ENCODE data around the gene MYCBPAP. TPM values are rescaled to one million over a fixed set of nuclear protein-coding genes. Genes with fewer than 3 reads are reported as not detected.
"Not testable (repeated sequence)": the region's sequence is repeated elsewhere in the genome, so short reads cannot be mapped to it uniquely, and the experiment has no call there.

MYCBPAP gene
- total and polyA plus RNA-seq, 2 donors (not counting 1 experiment from before 2014, with no cell fraction given): 0.16 to 3.0 TPM

DNA sequence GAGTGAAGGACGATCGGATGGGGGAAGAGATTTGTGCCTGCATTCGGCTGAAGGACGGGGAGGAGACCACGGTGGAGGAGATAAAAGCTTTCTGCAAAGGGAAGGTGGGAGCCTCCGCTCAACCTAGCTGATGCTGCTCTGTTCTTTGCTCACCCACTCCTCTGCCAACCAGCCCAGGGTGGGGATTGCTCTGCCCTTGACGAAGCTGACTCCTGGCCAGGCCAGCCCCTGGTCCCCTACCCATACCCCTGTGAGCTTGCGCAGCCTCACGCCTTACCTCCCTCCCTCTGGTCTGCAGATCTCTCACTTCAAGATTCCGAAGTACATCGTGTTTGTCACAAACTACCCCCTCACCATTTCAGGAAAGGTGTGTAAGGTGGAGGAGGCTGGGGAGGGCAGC is 34.3 kb upstream of the MYCBPAP start:
- DNase-seq (ENCODE audit: low read depth in 2 of 2): no peak
- Histone ChIP-seq H3K4me3 (replicated peaks in 1 of 4; ENCODE audit: control extremely low read depth in 1 of 4, insufficient read depth in 1 of 4, low read depth in 3 of 4, low read length in 4 of 4) (no peak overlapping the region), H3K4me2 (ENCODE audit: extremely low read depth, insufficient read depth, low read length) (no peak overlapping the region)

DNA sequence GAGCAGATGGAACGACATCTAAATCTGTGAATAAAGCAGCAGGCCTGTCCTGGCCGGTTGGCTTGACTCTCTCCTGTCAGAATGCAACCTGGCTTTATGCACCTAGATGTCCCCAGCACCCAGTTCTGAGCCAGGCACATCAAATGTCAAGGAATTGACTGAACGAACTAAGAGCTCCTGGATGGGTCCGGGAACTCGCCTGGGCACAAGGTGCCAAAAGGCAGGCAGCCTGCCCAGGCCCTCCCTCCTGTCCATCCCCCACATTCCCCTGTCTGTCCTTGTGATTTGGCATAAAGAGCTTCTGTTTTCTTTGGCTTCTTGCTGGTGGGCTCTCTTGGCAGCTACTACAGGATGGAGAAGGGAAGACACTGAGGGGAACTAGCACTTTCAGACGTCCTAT is 33.7 kb upstream of the MYCBPAP start:
- TF ChIP-seq EZH2 (IDR thresholded peaks at IDR 0.05; ENCODE audit: low read length, missing control alignments): no peak
- TF ChIP-seq, protein P1, sequence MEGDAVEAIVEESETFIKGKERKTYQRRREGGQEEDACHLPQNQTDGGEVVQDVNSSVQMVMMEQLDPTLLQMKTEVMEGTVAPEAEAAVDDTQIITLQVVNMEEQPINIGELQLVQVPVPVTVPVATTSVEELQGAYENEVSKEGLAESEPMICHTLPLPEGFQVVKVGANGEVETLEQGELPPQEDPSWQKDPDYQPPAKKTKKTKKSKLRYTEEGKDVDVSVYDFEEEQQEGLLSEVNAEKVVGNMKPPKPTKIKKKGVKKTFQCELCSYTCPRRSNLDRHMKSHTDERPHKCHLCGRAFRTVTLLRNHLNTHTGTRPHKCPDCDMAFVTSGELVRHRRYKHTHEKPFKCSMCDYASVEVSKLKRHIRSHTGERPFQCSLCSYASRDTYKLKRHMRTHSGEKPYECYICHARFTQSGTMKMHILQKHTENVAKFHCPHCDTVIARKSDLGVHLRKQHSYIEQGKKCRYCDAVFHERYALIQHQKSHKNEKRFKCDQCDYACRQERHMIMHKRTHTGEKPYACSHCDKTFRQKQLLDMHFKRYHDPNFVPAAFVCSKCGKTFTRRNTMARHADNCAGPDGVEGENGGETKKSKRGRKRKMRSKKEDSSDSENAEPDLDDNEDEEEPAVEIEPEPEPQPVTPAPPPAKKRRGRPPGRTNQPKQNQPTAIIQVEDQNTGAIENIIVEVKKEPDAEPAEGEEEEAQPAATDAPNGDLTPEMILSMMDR (conservative IDR thresholded peaks at IDR 0.05 in 1 of 2, IDR thresholded peaks at IDR 0.05 in 1 of 2; ENCODE audit: low read depth in 1 of 2, low read length in 2 of 2): no peak
- Histone ChIP-seq H3K27me3 (ENCODE audit: control insufficient read depth, insufficient read depth, low read length) (peaks cover 3% of the 10 kb centered on the region), H4K20me1 (ENCODE audit: control insufficient read depth, extremely low read depth, insufficient read depth, low read length) (no peaks in the 10 kb centered on the region), H3K4me3 (replicated peaks in 1 of 4; ENCODE audit: control extremely low read depth in 1 of 4, insufficient read depth in 1 of 4, low read depth in 3 of 4, low read length in 4 of 4) (no peak overlapping the region), H3K79me2 (ENCODE audit: control insufficient read depth, insufficient read depth, low read length) (no peaks in the 10 kb centered on the region), H3K4me1 (ENCODE audit: control insufficient read depth, extremely low read depth, insufficient read depth, low read length) (peaks cover under 1% of the 10 kb centered on the region), H3K36me3 (ENCODE audit: control insufficient read depth, insufficient read depth, low read length) (no peaks in the 10 kb centered on the region), H3K4me2 (ENCODE audit: extremely low read depth, insufficient read depth, low read length) (no peak overlapping the region), H3K9me3 (ENCODE audit: control insufficient read depth, insufficient read depth, low read depth, low read length) (no peaks in the 10 kb centered on the region), H3K9ac (ENCODE audit: insufficient read depth, low read length) (no peak overlapping the region), H2AFZ (ENCODE audit: low read length) (no peak overlapping the region), H3K27ac (ENCODE audit: insufficient read depth, low read length) (no peak overlapping the region)
- DNase-seq (ENCODE audit: low read depth in 2 of 2): no peak

More for the DNA sequence above, 34.3 kb upstream of the MYCBPAP start:
- H3K9ac ChIP-seq (ENCODE audit: insufficient read depth, low read length): no peak overlapping the region
- no peaks in the 10 kb centered on the region for H4K20me1 ChIP-seq (ENCODE audit: control insufficient read depth, extremely low read depth, insufficient read depth, low read length)
- H3K27ac ChIP-seq (ENCODE audit: insufficient read depth, low read length): no peak overlapping the region
- H2AFZ ChIP-seq (ENCODE audit: low read length): no peak overlapping the region
- no peaks in the 10 kb centered on the region for H3K79me2 ChIP-seq (ENCODE audit: control insufficient read depth, insufficient read depth, low read length)
- TF ChIP-seq, protein P1 (conservative IDR thresholded peaks at IDR 0.05 in 1 of 2, IDR thresholded peaks at IDR 0.05 in 1 of 2; ENCODE audit: low read depth in 1 of 2, low read length in 2 of 2): no peak
- TF ChIP-seq EZH2 (IDR thresholded peaks at IDR 0.05; ENCODE audit: low read length, missing control alignments): no peak
- no peaks in the 10 kb centered on the region for H3K4me1 ChIP-seq (ENCODE audit: control insufficient read depth, extremely low read depth, insufficient read depth, low read length)
- no peaks in the 10 kb centered on the region for H3K36me3 ChIP-seq (ENCODE audit: control insufficient read depth, insufficient read depth, low read length)
- H3K9me3 ChIP-seq (ENCODE audit: control insufficient read depth, insufficient read depth, low read depth, low read length): no peaks in the 10 kb centered on the region
- H3K27me3 ChIP-seq (ENCODE audit: control insufficient read depth, insufficient read depth, low read length): peaks cover 7% of the 10 kb centered on the region

DNA sequence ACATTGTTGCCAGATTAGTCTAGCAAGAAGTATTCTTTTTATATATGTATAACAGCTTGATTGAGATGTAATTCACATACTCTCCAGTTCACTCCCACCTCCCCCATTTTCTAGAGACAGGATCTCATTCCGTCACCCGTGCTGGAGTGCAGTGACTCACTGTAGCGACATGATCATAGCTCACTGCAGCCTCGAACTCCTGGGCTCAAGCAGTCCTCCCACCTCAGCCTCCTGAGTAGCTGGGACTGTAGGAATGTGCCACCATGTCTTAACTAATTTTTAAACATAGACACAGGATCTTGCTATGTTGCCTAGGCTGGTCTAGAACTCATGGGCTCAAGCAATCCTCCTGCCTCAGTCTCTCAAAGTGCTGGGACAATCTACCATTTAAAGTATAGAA is 32.9 kb upstream of the MYCBPAP start:
- Histone ChIP-seq H3K9ac (ENCODE audit: insufficient read depth, low read length) (no peak overlapping the region), H3K27me3 (ENCODE audit: control insufficient read depth, insufficient read depth, low read length) (peaks cover 3% of the 10 kb centered on the region)
- TF ChIP-seq EZH2 (IDR thresholded peaks at IDR 0.05; ENCODE audit: low read length, missing control alignments): no peak
- TF ChIP-seq, protein P1 (conservative IDR thresholded peaks at IDR 0.05 in 1 of 2, IDR thresholded peaks at IDR 0.05 in 1 of 2; ENCODE audit: low read depth in 1 of 2, low read length in 2 of 2): no peak

DNA sequence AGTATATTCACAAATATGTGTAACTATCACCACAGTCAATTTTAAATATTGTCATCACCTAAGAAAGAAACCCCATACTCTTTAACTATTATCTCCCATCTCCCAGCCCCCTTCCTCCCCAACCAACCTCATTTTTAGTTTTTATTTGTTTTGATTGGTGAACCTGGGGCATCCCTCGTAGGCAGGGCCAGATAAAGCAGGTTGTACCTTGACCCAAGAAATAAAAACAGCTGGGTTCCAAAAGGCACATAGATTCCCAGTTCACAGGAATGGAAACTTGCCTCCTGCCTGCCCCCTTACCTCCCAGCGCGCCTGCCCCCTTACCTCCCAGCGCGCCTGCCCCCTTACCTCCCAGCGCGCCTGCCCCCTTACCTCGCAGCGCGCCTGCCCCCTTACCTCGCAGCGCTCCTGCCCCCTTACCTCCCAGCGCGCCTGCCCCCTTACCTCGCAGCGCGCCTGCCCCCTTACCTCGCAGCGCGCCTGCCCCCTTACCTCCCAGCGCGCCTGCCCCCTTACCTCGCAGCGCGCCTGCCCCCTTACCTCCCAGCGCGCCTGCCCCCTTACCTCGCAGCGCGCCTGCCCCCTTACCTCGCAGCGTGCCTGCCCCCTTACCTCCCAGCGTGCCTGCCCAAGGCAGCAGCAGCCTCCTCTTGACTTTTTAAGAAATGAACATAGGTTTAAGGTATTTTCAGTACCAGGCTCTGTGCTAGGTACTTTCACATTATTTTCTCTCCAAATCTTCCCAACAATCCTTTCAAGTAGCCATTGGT is 32.3 kb upstream of the MYCBPAP start:
- H3K9me3 ChIP-seq (ENCODE audit: control insufficient read depth, insufficient read depth, low read depth, low read length); H2AFZ ChIP-seq (ENCODE audit: low read length); H3K9ac ChIP-seq (ENCODE audit: insufficient read depth, low read length); H3K4me1 ChIP-seq (ENCODE audit: control insufficient read depth, extremely low read depth, insufficient read depth, low read length); H3K27me3 ChIP-seq (ENCODE audit: control insufficient read depth, insufficient read depth, low read length); H3K79me2 ChIP-seq (ENCODE audit: control insufficient read depth, insufficient read depth, low read length); H4K20me1 ChIP-seq (ENCODE audit: control insufficient read depth, extremely low read depth, insufficient read depth, low read length); DNase-seq (ENCODE audit: low read depth in 2 of 2); H3K27ac ChIP-seq (ENCODE audit: insufficient read depth, low read length); H3K4me2 ChIP-seq (ENCODE audit: extremely low read depth, insufficient read depth, low read length); H3K36me3 ChIP-seq (ENCODE audit: control insufficient read depth, insufficient read depth, low read length); H3K4me3 ChIP-seq (replicated peaks in 1 of 4; ENCODE audit: control extremely low read depth in 1 of 4, insufficient read depth in 1 of 4, low read depth in 3 of 4, low read length in 4 of 4): not testable (repeated sequence)

More for the DNA sequence above, 32.9 kb upstream of the MYCBPAP start:
- Histone ChIP-seq H3K36me3 (ENCODE audit: control insufficient read depth, insufficient read depth, low read length) (no peaks in the 10 kb centered on the region), H3K4me3 (replicated peaks in 1 of 4; ENCODE audit: control extremely low read depth in 1 of 4, insufficient read depth in 1 of 4, low read depth in 3 of 4, low read length in 4 of 4) (no peak overlapping the region), H3K27ac (ENCODE audit: insufficient read depth, low read length) (no peak overlapping the region), H3K79me2 (ENCODE audit: control insufficient read depth, insufficient read depth, low read length) (peaks cover 6% of the 10 kb centered on the region), H3K4me1 (ENCODE audit: control insufficient read depth, extremely low read depth, insufficient read depth, low read length) (peaks cover 7% of the 10 kb centered on the region), H4K20me1 (ENCODE audit: control insufficient read depth, extremely low read depth, insufficient read depth, low read length) (no peaks in the 10 kb centered on the region), H3K9me3 (ENCODE audit: control insufficient read depth, insufficient read depth, low read depth, low read length) (no peaks in the 10 kb centered on the region), H3K4me2 (ENCODE audit: extremely low read depth, insufficient read depth, low read length) (no peak overlapping the region), H2AFZ (ENCODE audit: low read length) (no peak overlapping the region)
- no peak for DNase-seq (ENCODE audit: low read depth in 2 of 2)
